ENCODE measurements around the gene CSH1.

DNA sequence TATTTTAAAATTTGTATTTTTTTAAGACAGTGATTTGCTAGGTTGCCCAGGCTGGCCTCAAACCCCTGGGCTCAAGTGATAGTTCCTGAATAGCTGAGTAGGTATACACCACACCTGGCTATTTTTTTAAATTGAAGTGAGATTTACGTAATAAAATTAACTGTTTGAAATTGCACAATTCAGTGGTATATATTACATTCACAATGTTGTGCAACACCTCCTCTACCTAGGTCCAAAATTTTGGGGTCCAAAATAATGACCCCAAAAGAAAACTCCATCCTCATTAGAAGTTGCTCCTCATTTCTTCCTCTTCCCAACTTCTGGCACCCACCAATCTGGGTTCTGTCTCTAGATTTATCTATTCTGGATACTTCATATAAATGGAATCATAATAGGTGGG is 50.9 kb downstream of the CSH1 start:
- TF ChIP-seq, protein P1, sequence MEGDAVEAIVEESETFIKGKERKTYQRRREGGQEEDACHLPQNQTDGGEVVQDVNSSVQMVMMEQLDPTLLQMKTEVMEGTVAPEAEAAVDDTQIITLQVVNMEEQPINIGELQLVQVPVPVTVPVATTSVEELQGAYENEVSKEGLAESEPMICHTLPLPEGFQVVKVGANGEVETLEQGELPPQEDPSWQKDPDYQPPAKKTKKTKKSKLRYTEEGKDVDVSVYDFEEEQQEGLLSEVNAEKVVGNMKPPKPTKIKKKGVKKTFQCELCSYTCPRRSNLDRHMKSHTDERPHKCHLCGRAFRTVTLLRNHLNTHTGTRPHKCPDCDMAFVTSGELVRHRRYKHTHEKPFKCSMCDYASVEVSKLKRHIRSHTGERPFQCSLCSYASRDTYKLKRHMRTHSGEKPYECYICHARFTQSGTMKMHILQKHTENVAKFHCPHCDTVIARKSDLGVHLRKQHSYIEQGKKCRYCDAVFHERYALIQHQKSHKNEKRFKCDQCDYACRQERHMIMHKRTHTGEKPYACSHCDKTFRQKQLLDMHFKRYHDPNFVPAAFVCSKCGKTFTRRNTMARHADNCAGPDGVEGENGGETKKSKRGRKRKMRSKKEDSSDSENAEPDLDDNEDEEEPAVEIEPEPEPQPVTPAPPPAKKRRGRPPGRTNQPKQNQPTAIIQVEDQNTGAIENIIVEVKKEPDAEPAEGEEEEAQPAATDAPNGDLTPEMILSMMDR (IDR thresholded peaks at IDR 0.05) = no peak
- TF ChIP-seq POLR2A (IDR thresholded peaks at IDR 0.05) = no peak
